GM04503 (cell line): Measurements from ENCODE around the gene GNG2.

Experiments
- DNase-seq: peaks from one replicate; pipeline ENCODE4 v3.0.0-alpha.2; 2012; ENCODE audit warnings: low read depth

GNG2 gene

GRCh38 chr14:51894250-51894649 lies 33.8 kb downstream of the GNG2 start:
- DNase-seq, result no peak

- no peak for DNase-seq
Observed at GRCh38 chr14:51895375-51895774, 35.0 kb downstream of the GNG2 start.

GRCh38 chr14:51897791-51898355 lies 37.5 kb downstream of the GNG2 start:
- DNase-seq, result no peak

- no peak for DNase-seq
Observed at GRCh38 chr14:51901475-51902024, 41.1 kb downstream of the GNG2 start.

- peak; percentile 50 for DNase-seq
Observed at GRCh38 chr14:51905656-51906121, 45.3 kb downstream of the GNG2 start.

GRCh38 chr14:51908086-51908485 lies 47.7 kb downstream of the GNG2 start:
- DNase-seq, result no peak

- no peak for DNase-seq
Observed at GRCh38 chr14:51912112-51912786, 51.8 kb downstream of the GNG2 start.

GRCh38 chr14:51914310-51914709 lies 53.9 kb downstream of the GNG2 start:
- no peak for DNase-seq

- no peak for DNase-seq
Observed at GRCh38 chr14:51917193-51917592, 56.8 kb downstream of the GNG2 start.

- no peak for DNase-seq
Observed at GRCh38 chr14:51921026-51921425, 60.6 kb downstream of the GNG2 start.

GRCh38 chr14:51922624-51923023 lies 62.2 kb downstream of the GNG2 start:
- no peak for DNase-seq

- DNase-seq, result no peak
Observed at GRCh38 chr14:51924600-51924999, 64.2 kb downstream of the GNG2 start.

- no peak for DNase-seq
Observed at GRCh38 chr14:51925980-51926379, 65.6 kb downstream of the GNG2 start.

GRCh38 chr14:51926449-51926848 lies 66.0 kb downstream of the GNG2 start:
- no peak for DNase-seq

GRCh38 chr14:51928568-51928967 lies 68.2 kb downstream of the GNG2 start:
- no peak for DNase-seq

GRCh38 chr14:51929166-51929565 lies 68.8 kb downstream of the GNG2 start:
- DNase-seq, result no peak

GRCh38 chr14:51929910-51930682 lies 69.7 kb downstream of the GNG2 start:
- DNase-seq, result no peak

- DNase-seq, result no peak
Observed at GRCh38 chr14:51931308-51931707, 70.9 kb downstream of the GNG2 start.

GRCh38 chr14:51933191-51933590 lies 72.8 kb downstream of the GNG2 start:
- DNase-seq, result no peak

GRCh38 chr14:51938137-51938536 lies 77.7 kb downstream of the GNG2 start:
- no peak for DNase-seq

GRCh38 chr14:51938821-51939220 lies 78.4 kb downstream of the GNG2 start:
- DNase-seq, result no peak

- no peak for DNase-seq
Observed at GRCh38 chr14:51939226-51939625, 78.8 kb downstream of the GNG2 start.

- no peak for DNase-seq
Observed at GRCh38 chr14:51939755-51940301, 79.4 kb downstream of the GNG2 start.
